A673 (cell line): Measurements from ENCODE around the gene CELF5. TPM values are rescaled to one million over a fixed set of nuclear protein-coding genes. Genes with fewer than 3 reads are reported as not detected.

ENCODE experiments used
- BruUV-seq: library from RNA; stranded (reverse); fragments of 400-500 nt; replicated peaks from 2 replicates; lab custom pipeline; 2021; lab: Mats Ljungman, UMichigan
- CTCF ChIA-PET: fragments of 300-600 bp; sonication (Branson Sonifier 250); formaldehyde crosslinking; loops from one replicate; lab custom pipeline; 2022; ENCODE audit warnings: antibody characterized with exemption; lab: Charles Lee
- POLR2A ChIA-PET: fragments of 300-600 bp; sonication (Branson Sonifier 250); formaldehyde crosslinking; loops from one replicate; lab custom pipeline; 2022; ENCODE audit warnings: antibody characterized with exemption; ENCODE audit not compliant: low non-redundant PET; lab: Charles Lee
- DNase-seq: peaks from one replicate; pipeline ENCODE4 v3.0.0-alpha.2; 2015; ENCODE audit warnings: low spot score
- H3K27ac ChIP-seq: fragments of 200-600 bp; sonication (generic); 2 replicates; pipeline ENCODE4 v1.5.1; 2016; ENCODE audit warnings: mixed run types, low read depth, mild to moderate bottlenecking, mixed read lengths, antibody characterized with exemption, low read length; ENCODE audit not compliant: poor library complexity, severe bottlenecking
- H3K27me3 ChIP-seq: fragments of 200-600 bp; sonication (generic); replicated peaks from 2 replicates; pipeline ENCODE4 v1.6.1; 2017; ENCODE audit warnings: mixed run types, low read depth, mild to moderate bottlenecking, mixed read lengths, antibody characterized with exemption, low read length; ENCODE audit not compliant: insufficient read depth, poor library complexity
- H3K36me3 ChIP-seq: fragments of 200-600 bp; sonication (generic); 2 replicates; pipeline ENCODE4 v1.6.1; 2016; ENCODE audit warnings: mixed run types, mild to moderate bottlenecking, mixed read lengths, antibody characterized with exemption, low read length; ENCODE audit not compliant: insufficient read depth, poor library complexity, severe bottlenecking
- H3K4me1 ChIP-seq: fragments of 200-600 bp; sonication (generic); 2 replicates; pipeline ENCODE4 v1.6.1; 2017; ENCODE audit warnings: mixed run types, mild to moderate bottlenecking, mixed read lengths, antibody characterized with exemption, low read length; ENCODE audit not compliant: insufficient read depth, poor library complexity, severe bottlenecking
- H3K4me3 ChIP-seq: fragments of 200-600 bp; sonication (generic); 2 replicates; pipeline ENCODE4 v1.5.1; 2016; ENCODE audit warnings: low read depth, mixed run types, mild to moderate bottlenecking, mixed read lengths, low read length; ENCODE audit not compliant: poor library complexity, severe bottlenecking
- H3K9me3 ChIP-seq: fragments of 200-600 bp; sonication (generic); 2 replicates; pipeline ENCODE4 v1.6.1; 2016; ENCODE audit warnings: mixed run types, low read depth, mild to moderate bottlenecking, mixed read lengths, antibody characterized with exemption, low read length; ENCODE audit not compliant: poor library complexity, severe bottlenecking
- EZH2 ChIP-seq: fragments of 200-600 bp; sonication (generic); IDR thresholded peaks from 2 replicates; pipeline ENCODE4 v1.6.1; 2017; ENCODE audit warnings: borderline replicate concordance, low read depth, mild to moderate bottlenecking, mixed read lengths, antibody characterized with exemption, low read length; ENCODE audit not compliant: poor library complexity, severe bottlenecking
- intact Hi-C: fragments of 100-400 bp; cut with micrococcal nuclease; formaldehyde crosslinking; loops from one replicate; pipeline ENCODE4 v1.10.0; 2022; ENCODE audit not compliant: unreplicated experiment
- total RNA-seq: library from RNA; stranded (reverse); gene quantifications from 2 replicates; pipeline ENCODE4 v1.2.3, GENCODE V29; 2021
- TF ChIP-seq, protein P1 (sequence below): fragments of 300-800, 200-600 bp; sonication (generic); conservative IDR thresholded peaks from 2 replicates; pipeline ENCODE4 v1.5.1; 2017; ENCODE audit warnings: low read depth, mild to moderate bottlenecking, antibody characterized with exemption, low read length, moderate library complexity, mixed read lengths

Gene CELF5
- total RNA-seq, 1 experiment from 2014 or later, result 3.7 TPM

DNA sequence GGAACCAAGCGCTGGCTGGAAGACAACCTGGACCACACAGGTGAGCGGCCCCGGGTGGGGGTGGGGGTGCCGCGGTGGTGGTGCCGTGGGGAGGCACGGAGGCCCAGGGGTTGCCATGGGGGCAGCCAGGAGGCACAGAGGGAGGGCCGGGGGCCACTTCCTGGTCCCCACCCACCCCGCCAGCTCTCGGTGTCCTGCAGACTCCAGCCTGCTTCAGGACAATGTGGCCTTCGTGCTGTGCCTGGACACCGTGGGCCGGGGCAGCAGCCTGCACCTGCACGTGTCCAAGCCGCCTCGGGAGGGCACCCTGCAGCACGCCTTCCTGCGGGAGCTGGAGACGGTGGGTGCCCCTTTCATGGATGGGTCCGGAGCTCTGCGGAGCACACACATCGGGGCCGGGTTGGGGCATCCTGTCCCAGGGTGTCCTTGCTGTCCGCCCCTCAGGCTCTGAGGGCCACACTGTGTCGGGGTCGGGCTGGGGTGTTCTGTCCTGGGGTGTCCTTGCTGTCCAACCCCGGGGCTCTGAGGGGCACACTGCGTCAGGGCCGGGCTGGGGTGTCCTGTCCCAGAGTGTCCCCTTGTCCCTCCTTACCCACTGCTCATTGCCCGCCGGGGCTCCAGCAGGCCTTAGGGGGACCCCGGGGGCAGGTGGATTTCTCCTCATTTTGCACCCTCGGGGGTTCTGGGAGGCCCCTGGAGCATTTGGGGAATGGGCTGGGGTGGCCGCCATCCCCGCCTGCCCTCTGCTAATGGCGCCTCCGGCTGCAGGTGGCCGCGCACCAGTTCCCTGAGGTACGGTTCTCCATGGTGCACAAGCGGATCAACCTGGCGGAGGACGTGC lies 20.4 kb upstream of the CELF5 start:
- POLR2A ChIA-PET, result interaction anchor here (0.7 kb wide), 1 partner anchor 551 kb away, joined by 5 read pairs; no protein-coding TSS in a partner anchor
- Histone ChIP-seq H3K27ac (no peak overlapping the region), H3K4me3 (no peak overlapping the region), H3K9me3 (no peaks in the 10 kb centered on the region), H3K27me3 (no peaks in the 10 kb centered on the region), H3K4me1 (no peaks in the 10 kb centered on the region), H3K36me3 (peaks cover 31% of the 10 kb centered on the region)
- CTCF ChIA-PET, result interaction anchor here (0.5 to 0.7 kb wide), 2 partner anchors 83 to 102 kb away, joined by 3 read pairs; no protein-coding TSS in a partner anchor
- BruUV-seq, result no TSS peak
- TF ChIP-seq EZH2, result no peak
- TF ChIP-seq, protein P1, sequence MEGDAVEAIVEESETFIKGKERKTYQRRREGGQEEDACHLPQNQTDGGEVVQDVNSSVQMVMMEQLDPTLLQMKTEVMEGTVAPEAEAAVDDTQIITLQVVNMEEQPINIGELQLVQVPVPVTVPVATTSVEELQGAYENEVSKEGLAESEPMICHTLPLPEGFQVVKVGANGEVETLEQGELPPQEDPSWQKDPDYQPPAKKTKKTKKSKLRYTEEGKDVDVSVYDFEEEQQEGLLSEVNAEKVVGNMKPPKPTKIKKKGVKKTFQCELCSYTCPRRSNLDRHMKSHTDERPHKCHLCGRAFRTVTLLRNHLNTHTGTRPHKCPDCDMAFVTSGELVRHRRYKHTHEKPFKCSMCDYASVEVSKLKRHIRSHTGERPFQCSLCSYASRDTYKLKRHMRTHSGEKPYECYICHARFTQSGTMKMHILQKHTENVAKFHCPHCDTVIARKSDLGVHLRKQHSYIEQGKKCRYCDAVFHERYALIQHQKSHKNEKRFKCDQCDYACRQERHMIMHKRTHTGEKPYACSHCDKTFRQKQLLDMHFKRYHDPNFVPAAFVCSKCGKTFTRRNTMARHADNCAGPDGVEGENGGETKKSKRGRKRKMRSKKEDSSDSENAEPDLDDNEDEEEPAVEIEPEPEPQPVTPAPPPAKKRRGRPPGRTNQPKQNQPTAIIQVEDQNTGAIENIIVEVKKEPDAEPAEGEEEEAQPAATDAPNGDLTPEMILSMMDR, result no peak
- intact Hi-C loops, result no loop called here
- no peak for DNase-seq

DNA sequence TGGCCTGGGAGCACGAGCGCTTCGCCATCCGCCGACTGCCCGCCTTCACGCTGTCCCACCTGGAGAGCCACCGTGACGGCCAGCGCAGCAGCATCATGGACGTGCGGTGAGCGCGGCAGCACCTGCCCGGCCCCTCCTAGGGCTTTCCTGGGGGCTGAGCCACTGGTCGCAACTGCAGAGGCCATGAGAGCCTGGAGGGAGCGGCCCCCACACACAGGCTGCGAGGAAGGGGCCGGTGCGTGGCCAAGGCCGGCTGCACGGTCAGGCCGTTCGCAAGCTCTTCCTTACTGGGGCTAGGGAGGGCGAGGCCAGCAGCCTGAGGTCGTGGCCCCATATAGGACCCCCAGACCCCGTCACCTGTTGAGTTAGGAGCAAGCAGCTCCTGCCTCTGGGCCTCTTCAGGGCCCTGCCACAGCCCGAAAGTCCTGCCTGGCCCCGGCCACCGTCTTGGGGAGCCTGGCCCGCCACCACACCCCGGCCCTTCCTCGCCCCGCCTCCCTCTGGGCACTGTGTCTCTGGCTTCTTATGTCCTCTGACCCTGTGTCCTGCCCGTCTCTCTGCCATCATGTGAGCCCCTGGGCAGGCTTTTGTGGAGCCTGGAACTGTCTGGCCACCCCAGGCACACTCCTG lies 19.7 kb upstream of the CELF5 start:
- H3K36me3 ChIP-seq, result peaks cover 31% of the 10 kb centered on the region
- no peaks in the 10 kb centered on the region for H3K9me3 ChIP-seq
- H3K27me3 ChIP-seq, result no peaks in the 10 kb centered on the region
- no peak overlapping the region for H3K27ac ChIP-seq
- intact Hi-C loops, result no loop called here
- DNase-seq, result no peak
- H3K4me1 ChIP-seq, result no peaks in the 10 kb centered on the region
- TF ChIP-seq, protein P1, result no peak
- TF ChIP-seq EZH2, result no peak
- BruUV-seq, result no TSS peak
- ChIA-PET POLR2A (no interaction called here), CTCF (no interaction called here)
- no peak overlapping the region for H3K4me3 ChIP-seq

DNA sequence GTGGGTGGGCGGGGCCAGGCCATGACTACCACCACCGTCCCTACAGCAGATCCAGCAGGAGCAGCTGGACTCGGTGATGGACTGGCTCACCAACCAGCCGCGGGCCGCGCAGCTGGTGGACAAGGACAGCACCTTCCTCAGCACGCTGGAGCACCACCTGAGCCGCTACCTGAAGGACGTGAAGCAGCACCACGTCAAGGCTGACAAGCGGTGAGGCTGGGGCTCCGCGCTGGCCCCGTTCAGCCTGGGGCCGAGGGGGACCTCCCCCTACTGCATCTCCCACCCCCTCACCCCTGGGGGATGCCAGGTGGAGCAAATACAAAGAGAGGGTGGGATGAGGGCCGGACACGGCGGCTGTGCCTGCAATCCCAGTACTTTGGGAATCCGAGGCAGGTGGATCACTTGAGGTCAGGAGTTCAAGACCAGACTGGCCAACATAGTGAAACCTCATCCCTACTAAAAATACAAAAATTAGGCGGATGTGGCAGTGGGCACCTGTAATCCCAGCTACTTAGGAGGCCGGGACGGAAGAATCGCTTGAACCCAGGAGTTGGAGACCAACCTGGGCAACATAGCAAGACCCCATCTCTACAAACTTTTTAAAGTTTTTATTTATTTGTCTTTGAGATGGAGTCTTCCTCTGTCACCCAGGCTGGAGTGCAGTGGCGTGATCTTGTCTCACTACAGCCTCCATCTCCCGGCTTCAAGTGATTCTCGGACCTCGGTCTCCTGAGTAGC lies 18.1 kb upstream of the CELF5 start:
- CTCF ChIA-PET, result no interaction called here
- POLR2A ChIA-PET, result no interaction called here

More for the DNA sequence above, 18.1 kb upstream of the CELF5 start:
- Histone ChIP-seq H3K36me3 (peaks cover 31% of the 10 kb centered on the region), H3K4me3 (no peak overlapping the region), H3K4me1 (no peaks in the 10 kb centered on the region), H3K27ac (no peak overlapping the region), H3K9me3 (no peaks in the 10 kb centered on the region), H3K27me3 (no peaks in the 10 kb centered on the region)
- no TSS peak for BruUV-seq
- intact Hi-C loops, result no loop called here
- no peak for TF ChIP-seq EZH2
- TF ChIP-seq, protein P1, result no peak
- no peak for DNase-seq
